T follicular helper cell (primary cell): ENCODE data around the gene ANKRD60.
A peak's percentile ranks its signal among the peaks of the same experiment; 100 is the strongest.

ENCODE experiments used
- DNase-seq: peaks from one replicate; pipeline ENCODE4 v3.0.0-alpha.2; 2020; ENCODE audit warnings: low read depth

ANKRD60 gene

GRCh38 chr20:58223358-58223941 is 5.0 kb downstream of the ANKRD60 start:
- no peak for DNase-seq

GRCh38 chr20:58222446-58222845 is 6.0 kb downstream of the ANKRD60 start:
- DNase-seq = no peak

GRCh38 chr20:58219342-58219700 is 9.1 kb downstream of the ANKRD60 start:
- DNase-seq = no peak

- DNase-seq = no peak
Measured at GRCh38 chr20:58218665-58219341, 9.7 kb downstream of the ANKRD60 start.

GRCh38 chr20:58216334-58216733 is 12.1 kb downstream of the ANKRD60 start:
- no peak for DNase-seq

GRCh38 chr20:58215116-58215515 is 13.3 kb downstream of the ANKRD60 start:
- no peak for DNase-seq

GRCh38 chr20:58214310-58214709 is 14.1 kb downstream of the ANKRD60 start:
- no peak for DNase-seq

GRCh38 chr20:58213716-58214115 is 14.7 kb downstream of the ANKRD60 start:
- no peak for DNase-seq

GRCh38 chr20:58213121-58213520 is 15.3 kb downstream of the ANKRD60 start:
- no peak for DNase-seq

- DNase-seq = no peak
Measured at GRCh38 chr20:58212636-58213035, 15.8 kb downstream of the ANKRD60 start.

GRCh38 chr20:58210398-58210747 is 18.1 kb downstream of the ANKRD60 start:
- DNase-seq = no peak

GRCh38 chr20:58209652-58210397 is 18.6 kb downstream of the ANKRD60 start:
- DNase-seq = peak; percentile 77

- DNase-seq = no peak
Measured at GRCh38 chr20:58208944-58209343, 19.5 kb downstream of the ANKRD60 start.

- no peak for DNase-seq
Measured at GRCh38 chr20:58205850-58206249, 22.6 kb downstream of the ANKRD60 start.

GRCh38 chr20:58202044-58202443 is 26.4 kb downstream of the ANKRD60 start:
- DNase-seq = no peak

GRCh38 chr20:58201616-58202015 is 26.8 kb downstream of the ANKRD60 start:
- DNase-seq = no peak

- DNase-seq = no peak
Measured at GRCh38 chr20:58199469-58199868, 29.0 kb downstream of the ANKRD60 start.

- no peak for DNase-seq
Measured at GRCh38 chr20:58198901-58199355, 29.5 kb downstream of the ANKRD60 start.

GRCh38 chr20:58198384-58198783 is 30.1 kb downstream of the ANKRD60 start:
- no peak for DNase-seq

- no peak for DNase-seq
Measured at GRCh38 chr20:58197185-58197469, 31.3 kb downstream of the ANKRD60 start.

GRCh38 chr20:58196402-58197184 is 31.9 kb downstream of the ANKRD60 start:
- DNase-seq = no peak

- DNase-seq = no peak
Measured at GRCh38 chr20:58195047-58195446, 33.4 kb downstream of the ANKRD60 start.
